Non-pigmented ciliary epithelial cell (primary cell): ENCODE data around the gene FBN2.

ENCODE experiments used
- DNase-seq: peaks from one replicate; pipeline ENCODE4 v3.0.0-alpha.2; 2010; ENCODE audit warnings: low read depth

FBN2 gene

DNA sequence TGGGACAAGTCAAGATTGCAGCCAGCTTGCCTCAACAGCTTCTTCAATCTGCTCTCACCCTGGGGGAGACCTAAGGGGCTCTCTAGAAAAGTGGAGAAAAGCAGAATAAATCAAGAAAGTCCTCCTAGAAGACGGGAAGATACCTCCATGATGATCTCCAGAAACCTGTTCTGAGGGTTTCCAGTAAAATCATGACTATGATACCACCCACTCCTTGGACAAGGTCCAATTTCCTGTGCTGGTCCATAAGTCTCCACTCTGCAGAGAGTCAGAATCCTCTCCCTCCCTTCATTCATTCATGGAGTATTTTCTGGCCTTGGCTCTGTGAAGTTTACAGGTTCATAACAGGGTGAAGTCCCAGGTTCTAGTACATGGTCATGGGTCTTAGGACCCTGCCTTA is 285.8 kb downstream of the FBN2 start:
- DNase-seq = no peak

DNA sequence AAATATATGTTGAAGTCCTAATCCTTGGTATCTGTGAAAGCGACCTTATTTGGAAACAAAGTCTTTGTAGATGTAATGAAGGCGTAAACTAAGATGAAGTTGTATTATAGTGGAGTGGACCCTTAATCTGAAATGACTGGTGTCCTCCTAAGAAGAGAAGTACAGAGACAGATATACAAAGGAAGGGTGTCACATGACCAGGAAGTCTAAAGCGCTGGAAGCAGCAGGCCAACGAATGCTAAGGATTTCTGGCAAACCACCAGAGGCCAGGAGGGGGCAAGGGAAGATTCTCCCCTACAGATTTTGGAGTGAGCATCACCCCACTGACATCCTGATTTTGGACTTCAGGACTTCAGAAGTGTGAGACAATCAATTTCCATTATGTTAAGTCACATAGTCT is 292.1 kb downstream of the FBN2 start:
- DNase-seq = no peak

DNA sequence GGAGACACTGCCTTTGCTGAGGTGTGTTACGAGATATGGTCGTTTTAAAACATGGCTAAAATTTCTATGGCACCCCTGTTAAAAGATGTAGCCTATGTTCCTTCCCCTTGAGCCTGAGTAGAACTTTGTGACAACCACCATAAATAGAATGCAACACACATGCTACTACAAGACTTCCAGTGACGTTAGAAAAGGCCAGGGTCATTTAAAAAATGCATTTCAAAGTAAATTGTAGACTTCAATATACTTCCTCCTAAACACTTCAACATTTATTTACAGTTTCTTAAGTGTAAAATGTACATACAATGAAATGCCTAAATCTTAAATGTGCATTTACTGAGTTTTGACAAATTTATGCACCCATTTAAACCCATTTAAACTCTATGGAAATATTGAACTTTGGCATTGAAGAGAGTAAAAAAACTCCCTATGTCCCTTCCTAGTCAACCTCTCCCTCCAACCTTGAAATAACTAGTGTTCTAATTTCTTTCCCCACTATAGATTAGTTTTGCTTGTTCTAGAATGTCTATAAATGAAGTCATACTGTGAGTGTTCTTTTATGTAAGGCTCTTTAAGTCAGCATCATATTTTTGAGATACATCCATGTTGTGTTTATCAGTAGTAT is 294.0 kb downstream of the FBN2 start:
- no peak for DNase-seq

DNA sequence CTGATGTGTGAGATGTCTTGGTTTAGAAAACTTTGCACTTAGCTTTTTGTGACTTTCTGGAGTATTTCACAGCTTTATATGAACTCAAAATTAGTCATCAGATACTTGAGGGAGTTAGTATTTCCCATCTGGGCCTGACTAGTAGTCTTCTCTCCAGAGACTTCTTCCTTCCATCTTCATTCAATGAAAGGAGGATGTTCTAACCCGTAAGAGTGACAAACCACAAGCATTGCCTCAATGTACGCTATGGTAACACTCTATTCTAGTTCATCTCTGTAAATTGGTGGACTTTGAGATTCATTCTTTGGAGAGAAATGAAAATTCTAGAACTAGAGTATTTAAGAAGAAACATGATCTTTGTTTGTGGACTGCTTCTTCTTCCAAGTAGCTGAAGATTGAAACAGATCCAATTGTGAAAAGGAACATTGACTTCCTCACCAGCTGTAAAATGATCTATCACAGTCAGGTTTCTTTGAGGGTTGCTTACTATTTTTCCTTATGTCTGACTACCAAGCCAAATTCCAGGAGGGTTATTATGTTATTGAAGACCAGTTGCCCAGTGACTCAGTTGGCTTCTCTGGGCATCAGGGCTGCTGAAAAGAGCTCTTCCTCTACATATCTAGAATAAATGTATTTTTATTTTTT is 296.9 kb downstream of the FBN2 start:
- DNase-seq = no peak

DNA sequence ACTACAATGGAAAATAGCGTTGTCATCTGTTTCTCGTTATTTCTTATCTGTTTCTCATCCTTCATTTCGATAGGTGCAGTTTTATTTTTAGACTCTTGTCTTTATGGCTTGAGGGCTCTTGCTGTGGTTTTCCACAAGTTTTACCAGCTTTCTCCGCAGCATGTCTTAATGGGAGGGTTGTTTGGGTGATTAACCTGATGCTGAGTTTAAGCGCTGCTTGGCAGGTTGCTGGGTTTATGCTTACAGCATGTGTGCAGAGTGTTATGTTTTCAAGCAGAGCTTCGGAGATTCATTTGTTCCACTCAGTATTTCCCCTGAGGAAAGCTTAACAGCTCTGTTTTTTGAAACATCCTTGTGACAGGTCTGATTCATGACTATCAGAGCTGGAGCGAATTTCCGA is 300.5 kb downstream of the FBN2 start:
- DNase-seq = no peak

DNA sequence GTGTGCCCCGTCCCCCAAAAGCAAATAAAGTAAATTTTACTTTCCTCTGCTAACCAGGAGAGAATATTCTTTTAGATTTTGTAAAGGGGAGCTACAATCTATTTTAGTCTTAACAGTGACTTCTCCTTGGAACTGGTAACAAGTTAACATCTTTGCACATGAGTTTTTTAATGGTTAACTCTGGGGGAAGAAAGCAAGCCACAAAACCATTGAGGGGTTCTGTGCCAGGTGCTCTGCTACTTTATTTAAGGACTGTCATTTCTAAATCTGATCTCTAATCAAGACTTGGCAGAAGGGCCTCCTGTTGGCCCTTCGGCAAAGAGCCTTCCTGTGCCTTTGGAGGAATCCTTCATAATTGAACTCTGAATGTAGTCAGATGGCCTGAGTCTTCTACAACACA is 301.0 kb downstream of the FBN2 start:
- DNase-seq = no peak

DNA sequence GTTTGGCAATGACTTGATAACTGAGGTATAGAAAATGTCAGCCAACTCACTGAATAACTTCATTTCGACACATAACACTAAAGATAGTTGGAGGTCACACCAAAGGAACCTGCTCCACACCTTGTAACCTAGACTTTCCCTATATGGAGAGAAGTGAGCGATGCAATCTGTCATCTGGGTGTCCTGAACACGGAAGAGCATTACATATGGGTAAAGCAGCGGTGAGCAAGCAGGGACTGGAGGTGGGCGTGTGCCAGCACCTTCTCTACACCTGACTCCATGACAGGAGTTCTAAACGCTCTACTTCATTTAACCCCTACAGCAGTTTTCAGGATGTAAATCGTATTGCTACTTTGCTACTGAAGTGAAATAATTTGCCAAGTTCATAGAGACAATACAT is 301.7 kb downstream of the FBN2 start:
- DNase-seq = no peak

DNA sequence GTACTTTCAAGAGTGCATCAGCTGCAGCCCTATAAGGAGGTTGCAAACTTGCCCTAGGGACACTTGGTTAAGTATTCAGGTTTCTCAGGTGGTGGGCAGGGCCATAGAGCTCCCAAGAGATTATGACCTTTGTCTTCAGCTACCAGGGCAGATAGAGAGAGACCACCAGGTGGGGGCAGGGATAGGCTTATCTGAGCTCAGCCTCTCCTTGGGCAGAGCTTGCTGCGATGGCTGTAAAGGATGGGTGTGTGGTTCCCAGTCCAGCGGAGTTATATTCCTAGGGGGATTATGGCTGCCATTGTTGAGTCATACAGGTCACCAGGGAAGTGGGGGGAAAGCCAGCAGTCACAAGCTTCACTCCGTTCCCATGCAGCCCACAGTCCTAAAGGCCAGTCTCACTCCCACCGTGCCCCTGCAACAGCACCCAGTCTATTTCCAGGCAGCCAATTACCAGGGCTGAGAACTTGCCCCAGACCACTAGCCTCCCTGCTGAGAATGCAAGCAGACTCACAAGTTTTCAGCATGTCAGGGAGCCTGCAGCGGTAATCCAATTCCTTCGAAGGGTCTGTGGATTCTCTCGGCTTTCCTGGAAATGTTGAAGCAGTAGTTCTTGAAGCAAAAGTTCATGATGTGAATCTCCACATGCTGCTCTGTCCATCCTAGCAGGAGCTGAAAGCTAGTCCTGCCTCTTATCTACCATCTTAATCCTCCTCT is 303.0 kb downstream of the FBN2 start:
- DNase-seq = no peak

DNA sequence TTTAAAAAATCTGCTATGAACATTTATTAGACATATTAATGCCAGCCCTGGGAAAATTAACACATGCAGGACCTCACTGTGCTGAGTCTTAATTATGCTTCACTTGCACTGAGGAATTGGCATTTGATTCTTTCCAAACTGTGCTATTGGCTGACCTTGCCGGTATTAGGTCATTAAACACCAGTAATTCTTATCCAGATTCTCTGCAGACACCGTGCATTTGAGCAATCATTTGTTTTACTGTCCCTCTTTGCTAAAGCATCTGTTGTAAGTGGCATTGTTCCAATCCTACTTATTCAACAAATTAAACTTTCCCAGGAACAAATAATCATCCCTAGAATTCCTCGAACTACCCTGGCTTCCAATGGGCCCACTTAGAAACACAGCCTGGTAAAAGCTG is 309.5 kb downstream of the FBN2 start:
- no peak for DNase-seq

DNA sequence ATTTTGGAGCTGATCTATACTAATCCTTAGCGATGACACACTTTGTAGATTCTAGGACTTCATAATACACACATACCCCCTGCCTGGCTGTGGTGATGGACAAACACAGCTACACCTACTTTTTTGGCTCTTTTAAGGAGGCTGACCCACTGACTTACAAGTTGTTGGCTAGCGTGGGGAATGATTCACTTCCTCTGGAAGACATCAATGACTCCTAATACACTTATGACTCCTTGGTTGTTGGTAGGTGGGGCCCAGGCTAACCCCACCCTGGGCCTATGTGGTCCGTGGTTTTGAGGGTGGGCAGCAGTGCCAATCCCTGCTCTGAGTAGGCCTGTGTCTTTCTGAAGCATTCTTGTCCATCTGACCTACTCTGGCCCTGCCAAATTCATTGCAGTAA is 310.0 kb downstream of the FBN2 start:
- peak; percentile 84 for DNase-seq

DNA sequence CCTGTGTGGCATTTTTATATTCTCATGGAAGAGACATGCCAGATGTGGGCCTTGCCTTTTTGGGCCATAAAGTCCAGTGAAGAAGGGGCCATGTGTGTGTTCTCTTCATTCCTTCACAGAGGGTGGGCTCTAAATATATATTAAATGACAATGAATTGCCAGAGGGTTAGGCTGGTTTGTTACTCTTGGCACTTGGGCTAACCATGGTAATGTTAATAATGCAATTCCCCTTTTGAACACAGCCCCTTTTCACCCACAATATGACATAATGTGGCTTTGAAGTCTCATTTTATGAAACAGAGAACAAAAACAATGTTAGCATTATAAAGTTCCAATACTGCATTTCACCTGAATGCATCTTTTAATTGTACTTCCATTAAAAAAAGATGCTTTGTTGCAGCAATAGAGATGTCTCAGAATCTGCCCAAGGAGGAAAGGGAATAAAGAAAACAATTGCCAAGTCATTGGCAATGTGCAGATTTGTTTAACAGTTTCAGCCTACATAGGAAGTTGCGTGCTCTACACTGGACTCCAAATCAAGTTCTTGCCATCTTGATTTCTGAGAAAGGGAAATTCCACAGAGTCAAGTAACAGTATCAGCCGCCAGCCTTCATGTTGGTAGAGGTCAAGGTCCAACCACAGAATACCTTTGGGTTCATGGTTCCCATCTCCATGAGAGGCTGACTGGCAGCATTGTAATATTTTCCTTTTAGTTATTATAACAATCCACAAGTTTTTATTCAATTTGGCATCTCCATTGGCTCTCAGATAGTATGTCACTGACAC is 312.6 kb downstream of the FBN2 start:
- DNase-seq = no peak

DNA sequence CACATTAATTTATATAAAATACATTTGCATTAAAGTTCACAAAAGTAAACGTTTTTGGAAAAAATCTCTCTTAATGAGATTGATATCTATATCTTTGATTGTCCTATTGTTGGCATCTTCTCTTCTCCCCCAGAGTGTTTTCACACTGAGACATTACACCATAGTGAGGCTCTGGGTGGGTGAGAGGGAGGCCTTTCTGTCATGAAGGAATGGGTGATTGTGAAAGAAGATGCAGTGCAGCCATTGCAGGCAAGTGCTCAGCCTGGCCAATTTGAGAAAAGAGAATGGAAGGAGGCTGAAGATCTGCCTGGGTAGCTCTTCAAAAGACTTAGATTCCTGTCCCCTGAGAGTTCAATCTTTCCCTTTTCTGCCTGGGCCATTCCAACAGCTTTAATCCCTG is 313.7 kb downstream of the FBN2 start:
- DNase-seq = no peak

DNA sequence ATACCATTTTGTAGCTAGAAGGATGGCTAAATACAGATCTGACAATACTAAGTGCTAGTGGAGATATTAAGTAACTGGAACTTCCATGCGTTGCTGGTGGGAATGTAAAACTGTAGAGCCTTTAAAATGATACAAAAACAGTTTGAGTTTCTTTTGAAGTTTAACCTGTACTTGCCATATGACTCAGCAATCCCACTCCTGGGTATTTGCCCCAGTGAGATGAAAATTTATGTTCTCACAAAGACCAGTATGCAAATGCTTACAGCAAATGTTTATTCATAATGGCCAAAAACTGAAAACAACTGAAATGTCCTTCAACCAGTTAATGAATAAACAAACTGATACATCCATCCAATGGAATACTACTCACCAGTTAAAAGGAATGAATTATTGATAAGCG is 317.2 kb downstream of the FBN2 start:
- DNase-seq = no peak

DNA sequence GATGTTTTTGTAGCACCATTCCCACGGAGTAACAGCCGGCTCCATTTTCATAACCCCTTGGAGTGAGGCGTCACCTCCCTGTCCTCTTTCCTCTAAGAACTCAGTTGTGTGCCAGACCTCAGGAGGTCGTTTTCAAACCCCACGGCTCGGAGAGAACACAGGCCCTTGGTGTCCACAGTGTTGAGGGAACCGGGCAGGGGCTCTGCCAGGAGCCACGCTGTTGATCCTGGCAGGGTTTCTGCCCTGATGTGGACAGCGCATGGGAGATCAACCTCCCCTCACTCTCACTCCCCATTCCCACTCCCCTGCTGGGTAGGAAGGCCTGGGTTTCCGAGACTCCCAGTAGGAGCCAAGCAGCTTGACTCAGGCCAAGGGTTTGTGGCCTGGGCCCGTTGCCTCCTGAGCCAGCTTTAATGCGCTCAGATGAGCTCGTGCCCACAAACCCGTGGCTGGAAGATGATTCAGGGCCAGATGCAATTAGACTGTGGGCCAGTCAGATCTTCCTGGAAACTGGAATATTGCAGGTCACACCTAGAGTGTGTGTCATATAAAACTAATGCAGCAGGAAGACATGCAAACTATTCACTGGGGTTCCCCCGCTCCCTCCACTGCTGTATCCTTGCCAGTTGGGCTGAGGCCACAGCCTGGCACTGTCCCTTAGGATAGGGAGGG is 321.0 kb downstream of the FBN2 start:
- DNase-seq = no peak

DNA sequence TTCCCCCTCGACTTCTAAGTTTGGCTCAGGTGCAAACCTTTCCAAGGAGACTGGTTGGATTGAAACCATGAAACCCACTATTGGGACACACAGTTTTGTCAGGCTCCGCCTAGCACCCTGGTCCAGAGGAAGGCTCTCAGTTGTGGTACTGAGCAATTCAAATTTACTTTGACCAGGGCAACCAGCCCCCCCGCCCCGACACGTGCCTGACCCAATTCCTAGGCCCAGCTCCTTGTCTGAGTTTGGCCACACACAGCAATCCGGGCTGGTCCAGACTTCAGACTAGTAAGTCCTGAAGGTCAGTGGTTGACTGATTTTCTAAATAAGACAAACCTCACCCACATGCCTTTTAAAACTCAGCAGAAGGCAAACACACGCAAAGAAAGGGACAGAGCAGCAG is 321.8 kb downstream of the FBN2 start:
- no peak for DNase-seq

DNA sequence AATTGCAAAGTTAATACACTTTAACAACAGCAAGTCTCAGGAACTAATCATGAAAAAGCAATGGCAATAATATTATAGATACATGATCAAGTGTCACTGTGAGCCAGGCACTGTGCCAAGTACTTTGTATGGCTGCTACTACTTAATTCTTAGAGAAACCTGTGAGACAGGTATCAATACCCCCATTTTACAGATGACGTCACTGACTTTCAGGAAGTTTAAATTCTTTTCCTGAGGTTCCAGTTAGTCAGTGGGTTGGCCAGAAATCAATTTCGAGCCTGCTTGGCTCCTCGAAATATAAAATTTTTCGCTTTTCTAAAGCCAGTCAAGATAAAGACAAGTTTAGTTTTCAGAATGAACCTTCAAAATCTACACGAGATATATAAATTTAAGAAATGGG is 324.2 kb downstream of the FBN2 start:
- no peak for DNase-seq

DNA sequence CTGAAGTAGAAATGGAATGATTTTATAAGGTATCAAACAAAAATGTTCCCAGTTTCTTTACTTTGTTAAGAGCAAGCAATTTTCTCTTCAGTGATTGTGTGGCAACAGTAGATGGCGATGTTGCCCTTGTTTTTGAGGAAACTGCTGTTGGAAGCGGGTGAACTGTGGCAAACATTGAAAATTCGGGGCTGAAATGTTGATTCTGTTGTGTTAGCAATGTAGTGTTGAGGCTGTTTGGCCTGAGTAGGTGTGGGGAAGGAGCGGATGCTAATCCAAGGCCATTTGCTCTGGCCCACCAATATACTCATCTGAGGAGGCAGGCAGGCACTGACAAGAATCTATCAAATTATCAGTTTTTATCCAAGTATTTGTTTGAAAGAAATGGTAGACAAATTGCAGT is 324.7 kb downstream of the FBN2 start:
- no peak for DNase-seq

DNA sequence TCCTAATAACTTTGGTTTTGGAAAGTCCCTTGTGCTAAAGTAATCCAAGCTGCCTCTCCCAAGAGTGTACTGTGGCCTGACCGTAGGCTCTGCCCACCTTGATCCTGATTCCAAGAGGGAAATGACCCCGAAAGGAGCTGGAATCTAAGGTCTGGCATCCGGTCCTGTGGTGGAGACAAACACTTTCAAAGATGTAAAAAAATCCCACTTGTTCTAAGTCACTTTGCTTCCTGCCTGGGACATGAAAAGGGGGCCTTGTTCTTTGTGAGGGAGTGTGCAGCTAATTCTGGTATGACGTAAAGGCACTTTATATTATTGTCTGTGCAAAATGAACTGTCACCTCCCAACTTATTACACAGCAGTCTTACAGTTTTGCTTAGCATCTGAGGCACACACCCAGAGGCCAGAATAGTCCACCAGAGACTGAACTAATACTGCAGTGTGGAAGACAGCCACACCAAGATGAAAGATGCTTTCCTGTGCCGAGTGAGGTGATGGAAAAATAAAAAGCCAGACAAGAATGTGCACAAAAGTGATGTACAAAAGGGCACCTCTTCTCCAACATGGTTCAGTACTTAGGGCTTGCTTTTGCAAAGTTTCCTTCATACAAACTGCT is 325.7 kb downstream of the FBN2 start:
- DNase-seq = no peak

DNA sequence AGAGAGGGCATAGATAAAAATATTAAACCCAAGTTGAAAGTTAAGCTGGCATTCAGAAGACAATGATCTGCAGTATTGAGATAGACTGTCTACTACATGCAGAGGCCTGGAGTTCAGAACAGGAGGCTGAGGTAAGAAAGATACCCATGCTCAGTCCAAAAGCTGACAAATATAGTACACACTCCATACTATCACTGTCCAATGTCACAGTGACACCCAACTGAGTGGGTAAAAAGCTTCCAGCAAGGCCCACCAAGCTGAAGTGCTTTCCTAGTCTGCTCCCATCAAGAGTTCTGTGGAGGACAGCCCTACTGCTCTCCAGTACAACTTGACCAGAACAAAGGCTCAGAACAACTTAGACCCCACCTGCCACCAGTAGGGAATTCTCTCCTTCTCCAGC is 329.6 kb downstream of the FBN2 start:
- DNase-seq = no peak
